GM12878 (cell line): ENCODE measurements around the gene TLX1.

ENCODE experiments used
- CTCF ChIP-seq, 3 experiments: IDR thresholded peaks in 2 of 3; conservative IDR thresholded peaks in 1 of 3; 2 replicates each; pipeline ENCODE4 v1.5.1; 2011; ENCODE audit warnings: low read depth in 3 of 3, low read length in 3 of 3, mild to moderate bottlenecking in 3 of 3, control low read depth in 2 of 3, moderate library complexity in 2 of 3, inconsistent platforms in 1 of 3, mixed read lengths in 1 of 3; ENCODE audit not compliant: control insufficient read depth in 2 of 3, insufficient read depth in 1 of 3; ENCODE audit errors: extremely low read depth in 1 of 3
- EP300 ChIP-seq, 2 experiments: fragments of 150-350 bp in 1 of 2; IDR thresholded peaks; 2 replicates each; pipeline ENCODE4 v1.6.1; 2011 to 2012; ENCODE audit warnings: low read depth in 2 of 2, low read length in 2 of 2, borderline replicate concordance in 1 of 2, improper control_type of control experiment in 1 of 2, inconsistent platforms in 1 of 2; ENCODE audit not compliant: control insufficient read depth in 1 of 2
- ETV6 ChIP-seq, 2 experiments: fragments of 450-650 bp in 1 of 2; IDR thresholded peaks in 1 of 2; conservative IDR thresholded peaks in 1 of 2; 2 replicates each; pipeline ENCODE4 v1.6.1; 2014; ENCODE audit warnings: antibody characterized with exemption in 1 of 2, borderline replicate concordance in 1 of 2, low read depth in 1 of 2, mild to moderate bottlenecking in 1 of 2, moderate library complexity in 1 of 2
- IRF5 ChIP-seq: fragments of 450-650 bp; IDR thresholded peaks from 2 replicates; pipeline ENCODE4 v1.6.1; 2017; ENCODE audit warnings: borderline replicate concordance
- MAX ChIP-seq: IDR thresholded peaks from 2 replicates; pipeline ENCODE4 v1.6.1; 2012; ENCODE audit warnings: low read depth, low read length, improper control_type of control experiment
- MYC ChIP-seq: IDR thresholded peaks from 2 replicates; pipeline ENCODE4 v1.6.1; 2011; ENCODE audit warnings: mild to moderate bottlenecking, low read length, moderate library complexity, inconsistent platforms; ENCODE audit not compliant: insufficient read depth, insufficient replicate concordance, insufficient read length, severe bottlenecking
- TBL1XR1 ChIP-seq: IDR thresholded peaks from 2 replicates; pipeline ENCODE4 v1.6.1; 2012; ENCODE audit warnings: low read depth, low read length, improper control_type of control experiment

- TF ChIP-seq CTCF (IDR thresholded peaks at IDR 0.05 in 2 of 3, conservative IDR thresholded peaks at IDR 0.05 in 1 of 3; ENCODE audit: control insufficient read depth in 2 of 3, extremely low read depth in 1 of 3, insufficient read depth in 1 of 3, low read depth in 3 of 3, low read length in 3 of 3) (no peak), MYC (no peak), ETV6 (conservative IDR thresholded peaks at IDR 0.05 in 1 of 2, IDR thresholded peaks at IDR 0.05 in 1 of 2; ENCODE audit: borderline replicate concordance in 1 of 2, low read depth in 1 of 2) (no peak), MAX (no peak), TBL1XR1 (no peak), EP300 (IDR thresholded peaks at IDR 0.05; ENCODE audit: borderline replicate concordance in 1 of 2, control insufficient read depth in 1 of 2, low read depth in 2 of 2, low read length in 2 of 2) (no peak), IRF5 (no peak)
These were observed 31.2 kb upstream of the TLX1 start for GRCh38 chr10:101099901-101100300.
